Activated CD8-positive, alpha-beta memory T cell treated with anti-CD3 and anti-CD28 coated beads for 4 hours (primary cell): Measurements from ENCODE around the gene STAC.
"Not testable (repeated sequence)": the region's sequence is repeated elsewhere in the genome, so short reads cannot be mapped to it uniquely, and the experiment has no call there.

Experiments
- DNase-seq, 2 donors: peaks; one replicate each; pipeline ENCODE4 v3.0.0-alpha.2; 2020; ENCODE audit warnings: low read depth in 2 of 2

Gene STAC

GRCh38 chr3:36480911-36481648 is 100.8 kb downstream of the STAC start:
- DNase-seq, result no peak

- DNase-seq, result no peak
Measured at GRCh38 chr3:36482256-36482655, 102.0 kb downstream of the STAC start.

- no peak for DNase-seq
Measured at GRCh38 chr3:36482880-36483279, 102.6 kb downstream of the STAC start.

GRCh38 chr3:36483709-36484108 is 103.4 kb downstream of the STAC start:
- DNase-seq, result no peak

- DNase-seq, result no peak
Measured at GRCh38 chr3:36484386-36484785, 104.1 kb downstream of the STAC start.

- no peak for DNase-seq
Measured at GRCh38 chr3:36486009-36486795, 105.9 kb downstream of the STAC start.

- DNase-seq, result no peak
Measured at GRCh38 chr3:36487616-36488015, 107.3 kb downstream of the STAC start.

- DNase-seq, result no peak
Measured at GRCh38 chr3:36488077-36488789, 107.9 kb downstream of the STAC start.

- no peak for DNase-seq
Measured at GRCh38 chr3:36489101-36489500, 108.8 kb downstream of the STAC start.

GRCh38 chr3:36489679-36490425 is 109.5 kb downstream of the STAC start:
- DNase-seq, result no peak

GRCh38 chr3:36493051-36493450 is 112.7 kb downstream of the STAC start:
- DNase-seq, result no peak

GRCh38 chr3:36494461-36495109 is 114.3 kb downstream of the STAC start:
- DNase-seq, result no peak

- DNase-seq, result no peak
Measured at GRCh38 chr3:36496684-36497633, 116.7 kb downstream of the STAC start.

- DNase-seq, result not testable (repeated sequence)
Measured at GRCh38 chr3:36500053-36500452, 119.7 kb downstream of the STAC start.

GRCh38 chr3:36501616-36502015 is 121.3 kb downstream of the STAC start:
- no peak for DNase-seq

- DNase-seq, result no peak
Measured at GRCh38 chr3:36505393-36505792, 125.1 kb downstream of the STAC start.

GRCh38 chr3:36511791-36512486 is 131.6 kb downstream of the STAC start:
- no peak for DNase-seq

GRCh38 chr3:36512555-36512954 is 132.3 kb downstream of the STAC start:
- DNase-seq, result no peak

GRCh38 chr3:36514171-36514570 is 133.9 kb downstream of the STAC start:
- no peak for DNase-seq

- DNase-seq, result no peak
Measured at GRCh38 chr3:36519682-36520081, 139.4 kb downstream of the STAC start.
